HG03108 (cell line): ENCODE results near the gene AGMO.

Experiments used
- ATAC-seq: cut with Tn5 transposase; IDR thresholded peaks from one replicate; pipeline ENCODE4 v1.9.1; 2021; ENCODE audit warnings: moderate library complexity; ENCODE audit not compliant: unreplicated experiment

The AGMO gene

GRCh38 chr7:15462721-15463389 is 99.0 kb downstream of the AGMO start:
- no peak for ATAC-seq

GRCh38 chr7:15461576-15461975 is 100.2 kb downstream of the AGMO start:
- no peak for ATAC-seq

- no peak for ATAC-seq
These were observed 102.7 kb downstream of the AGMO start for GRCh38 chr7:15459018-15459615.

GRCh38 chr7:15457990-15458955 is 103.5 kb downstream of the AGMO start:
- no peak for ATAC-seq

GRCh38 chr7:15452670-15453069 is 109.1 kb downstream of the AGMO start:
- no peak for ATAC-seq

- no peak for ATAC-seq
These were observed 115.1 kb downstream of the AGMO start for GRCh38 chr7:15446722-15447121.

- no peak for ATAC-seq
These were observed 115.5 kb downstream of the AGMO start for GRCh38 chr7:15446280-15446679.

- ATAC-seq, result no peak
These were observed 119.9 kb downstream of the AGMO start for GRCh38 chr7:15441915-15442314.

GRCh38 chr7:15440482-15440881 is 121.3 kb downstream of the AGMO start:
- no peak for ATAC-seq

GRCh38 chr7:15439853-15440252 is 122.0 kb downstream of the AGMO start:
- no peak for ATAC-seq

GRCh38 chr7:15433151-15433550 is 128.7 kb downstream of the AGMO start:
- no peak for ATAC-seq

GRCh38 chr7:15430911-15431310 is 130.9 kb downstream of the AGMO start:
- ATAC-seq, result no peak

GRCh38 chr7:15430191-15430590 is 131.6 kb downstream of the AGMO start:
- ATAC-seq, result no peak

- no peak for ATAC-seq
These were observed 137.3 kb downstream of the AGMO start for GRCh38 chr7:15424468-15424867.

GRCh38 chr7:15419596-15419995 is 142.2 kb downstream of the AGMO start:
- no peak for ATAC-seq

GRCh38 chr7:15418264-15418663 is 143.6 kb downstream of the AGMO start:
- no peak for ATAC-seq

GRCh38 chr7:15417341-15417988 is 144.3 kb downstream of the AGMO start:
- ATAC-seq, result no peak

- no peak for ATAC-seq
These were observed 150.8 kb downstream of the AGMO start for GRCh38 chr7:15411019-15411418.

GRCh38 chr7:15407910-15408309 is 153.9 kb downstream of the AGMO start:
- ATAC-seq, result no peak

GRCh38 chr7:15403751-15404150 is 158.1 kb downstream of the AGMO start:
- no peak for ATAC-seq

GRCh38 chr7:15403315-15403714 is 158.5 kb downstream of the AGMO start:
- no peak for ATAC-seq
